HepG2 (cell line): ENCODE results near the gene EPN2. TPM values are rescaled to one million over a fixed set of nuclear protein-coding genes. Genes with fewer than 3 reads are reported as not detected.
A peak's percentile ranks its signal among the peaks of the same experiment; 100 is the strongest.

Source experiments
- CBX1 ChIP-seq: IDR thresholded peaks from one replicate; pipeline ENCODE4 v1.6.1; 2016; ENCODE audit warnings: antibody characterized with exemption, low read depth
- DNMT3B ChIP-seq: conservative IDR thresholded peaks from 2 replicates; pipeline ENCODE4 v1.6.1; 2016; ENCODE audit warnings: missing biosample characterization, control low read depth
- ELF1 ChIP-seq: sonication (generic); formaldehyde crosslinking; IDR thresholded peaks from 2 replicates; pipeline ENCODE4 v1.4.0; 2020; ENCODE audit warnings: missing genetic modification reagents
- ELF3 ChIP-seq: IDR thresholded peaks from 2 replicates; pipeline ENCODE4 v1.6.1; 2016; ENCODE audit warnings: missing genetic modification reagents, missing compliant biosample characterization
- FOSL2 ChIP-seq: sonication (generic); formaldehyde crosslinking; IDR thresholded peaks from 2 replicates; pipeline ENCODE4 v1.4.0; 2020; ENCODE audit warnings: missing genetic modification reagents
- GATA4 ChIP-seq: sonication (generic); IDR thresholded peaks from 2 replicates; pipeline ENCODE4 v1.6.1; 2016; ENCODE audit warnings: antibody characterized with exemption, low read depth, borderline replicate concordance
- GATAD1 ChIP-seq: IDR thresholded peaks from 2 replicates; pipeline ENCODE4 v1.6.1; 2016; ENCODE audit warnings: missing genetic modification reagents, missing compliant biosample characterization
- IKZF5 ChIP-seq: IDR thresholded peaks from 2 replicates; pipeline ENCODE4 v1.6.1; 2018; ENCODE audit warnings: missing genetic modification reagents, mild to moderate bottlenecking, missing compliant biosample characterization
- IRF2 ChIP-seq: IDR thresholded peaks from 2 replicates; pipeline ENCODE4 v1.6.1; 2018; ENCODE audit warnings: missing genetic modification reagents, missing compliant biosample characterization
- KAT8 ChIP-seq: IDR thresholded peaks from 2 replicates; pipeline ENCODE4 v1.6.1; 2016; ENCODE audit warnings: missing genetic modification reagents, missing compliant biosample characterization
- KDM4B ChIP-seq: sonication (generic); formaldehyde crosslinking; IDR thresholded peaks from 2 replicates; pipeline ENCODE4 v1.4.0; 2020; ENCODE audit warnings: missing genetic modification reagents
- KLF16 ChIP-seq, 2 experiments: sonication (generic) in 1 of 2; formaldehyde crosslinking in 1 of 2; IDR thresholded peaks; 2 replicates each; pipeline versions ENCODE4 v1.6.1 to v1.8.0; 2016 to 2023; ENCODE audit warnings: missing genetic modification reagents in 2 of 2, missing compliant biosample characterization in 1 of 2
- MED1 ChIP-seq: sonication (generic); formaldehyde crosslinking; IDR thresholded peaks from 2 replicates; pipeline ENCODE4 v1.4.0; 2020; ENCODE audit warnings: missing genetic modification reagents
- RXRB ChIP-seq: IDR thresholded peaks from 2 replicates; pipeline ENCODE4 v1.6.1; 2016; ENCODE audit warnings: borderline replicate concordance, missing genetic modification reagents, missing compliant biosample characterization
- SOX5 ChIP-seq: IDR thresholded peaks from 2 replicates; pipeline ENCODE4 v1.6.1; 2016; ENCODE audit warnings: borderline replicate concordance
- ZBTB25 ChIP-seq: IDR thresholded peaks from 2 replicates; pipeline ENCODE4 v1.6.1; 2018; ENCODE audit warnings: missing genetic modification reagents
- ZC3H4 ChIP-seq: sonication (generic); formaldehyde crosslinking; IDR thresholded peaks from 2 replicates; pipeline ENCODE4 v1.4.0; 2020; ENCODE audit warnings: missing genetic modification reagents, borderline replicate concordance
- ZNF574 ChIP-seq: sonication (generic); formaldehyde crosslinking; IDR thresholded peaks from 2 replicates; pipeline ENCODE4 v1.4.0; 2020; ENCODE audit warnings: missing genetic modification reagents
- ZSCAN9 ChIP-seq: IDR thresholded peaks from 2 replicates; pipeline ENCODE4 v1.6.1; 2016; ENCODE audit warnings: borderline replicate concordance
- polyA plus RNA-seq, 8 experiments: library from polyadenylated mRNA; depleted of rRNA in 3 of 8; stranded (reverse) in 7 of 8; unstranded in 1 of 8; fragments of >200 nt; fragmentation: Illumina TruSeq in 4 of 8; extraction: Trizol in 4 of 8; gene quantifications; 2 replicates each; pipeline versions ENCODE4 v1.2.1 to v1.2.3, GENCODE V29; 2011 to 2016; ENCODE audit warnings: low read depth in 4 of 8, missing spikeins in 1 of 8, mixed read lengths in 1 of 8; ENCODE audit not compliant: insufficient read depth in 1 of 8
- total RNA-seq, 5 experiments: library from RNA; depleted of rRNA; stranded (reverse); fragments of >200 nt; fragmentation: Illumina TruSeq; extraction: Trizol; gene quantifications; 2 replicates each; pipeline ENCODE4 v1.2.3, GENCODE V29; 2016; ENCODE audit warnings: low read depth in 1 of 5
- TF ChIP-seq, protein P1 (sequence below): IDR thresholded peaks from 2 replicates; pipeline ENCODE4 v1.6.1; 2016; ENCODE audit warnings: low read depth, borderline replicate concordance

EPN2 gene
- total and polyA plus RNA-seq, 2 of the 13 experiments (the other 11 are each of a cell fraction or from before 2014, with no cell fraction given) = 7.8 to 19.2 TPM

- TF ChIP-seq ZBTB25 (CRISPR knock-in tag) = 0 out of 2 replicates have a peak, but pooled peaks have one; percentile 38
- TF ChIP-seq ZSCAN9 = 0 out of 2 replicates have a peak, but pooled peaks have one; percentile 44
- peak; percentile 65; the same call in 1 of the 2 replicates for TF ChIP-seq IRF2 (CRISPR knock-in tag)
- peak; percentile 84 for TF ChIP-seq GATA4
- 0 out of 2 replicates have a peak, but pooled peaks have one; percentile 31 for TF ChIP-seq ZNF574 (CRISPR knock-in tag)
- TF ChIP-seq, protein P1, sequence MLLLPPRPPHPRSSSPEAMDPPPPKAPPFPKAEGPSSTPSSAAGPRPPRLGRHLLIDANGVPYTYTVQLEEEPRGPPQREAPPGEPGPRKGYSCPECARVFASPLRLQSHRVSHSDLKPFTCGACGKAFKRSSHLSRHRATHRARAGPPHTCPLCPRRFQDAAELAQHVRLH = 0 out of 2 replicates have a peak, but pooled peaks have one; percentile 32
- TF ChIP-seq ELF3 = 0 out of 2 replicates have a peak, but pooled peaks have one; percentile 32
- 0 out of 2 replicates have a peak, but pooled peaks have one; percentile 14 for TF ChIP-seq FOSL2 (CRISPR knock-in tag)
- peak; percentile 34; the same call in 1 of the 2 replicates for TF ChIP-seq KAT8 (CRISPR knock-in tag)
- 0 out of 2 replicates have a peak, but pooled peaks have one; percentile 44 for TF ChIP-seq DNMT3B
- TF ChIP-seq IKZF5 = peak; percentile 41; the same call in 1 of the 2 replicates
- 0 out of 2 replicates have a peak, but pooled peaks have one; percentile 17 for TF ChIP-seq ELF1 (CRISPR knock-in tag)
- peak; percentile 85; the same call in 1 of the 2 replicates for TF ChIP-seq ZC3H4
- peak; percentile 85 for TF ChIP-seq CBX1
- 0 out of 2 replicates have a peak, but pooled peaks have one; percentile 40 for TF ChIP-seq GATAD1
- TF ChIP-seq KLF16 (CRISPR knock-in tag; IDR thresholded peaks at IDR 0.05) = peak in 1 of 2 experiments; percentile 48; a peak in 1 of 4 replicates
- 0 out of 2 replicates have a peak, but pooled peaks have one; percentile 41 for TF ChIP-seq KDM4B
- 0 out of 2 replicates have a peak, but pooled peaks have one; percentile 41 for TF ChIP-seq RXRB
- peak; percentile 62 for TF ChIP-seq MED1 (CRISPR knock-in tag)
- 0 out of 2 replicates have a peak, but pooled peaks have one; percentile 33 for TF ChIP-seq SOX5 (CRISPR knock-in tag)
Measured at GRCh38 chr17:19187883-19188869, 49.0 kb upstream of the EPN2 start (continued).
